Activated T-cell treated with anti-CD3 and anti-CD28 coated beads for 1 hour (primary cell): ENCODE results near the gene RXRB.
"Not testable (repeated sequence)": the region's sequence is repeated elsewhere in the genome, so short reads cannot be mapped to it uniquely, and the experiment has no call there.

ENCODE experiments used
- DNase-seq: peaks from one replicate; pipeline ENCODE4 v3.0.0-alpha.2; 2020; ENCODE audit warnings: low read depth

RXRB gene

GRCh38 chr6:33200219-33201146, at the start of gene RXRB, which contains the start of gene SLC39A7:
Gene RXRB, minus strand, starts transcription at chr6:33200665. Its CDS starts 189 bp downstream, at chr6:33200476.
Gene SLC39A7, plus strand, starts transcription at chr6:33200867. Its CDS starts 379 bp downstream, at chr6:33201246.
- DNase-seq, result peak; percentile 99

- DNase-seq, result no peak
These were observed 49.5 kb upstream of the RXRB start for GRCh38 chr6:33249732-33250630.

GRCh38 chr6:33248932-33249731, 48.7 kb upstream of the RXRB start:
- peak; percentile 90 for DNase-seq

- DNase-seq, result no peak
These were observed 48.1 kb upstream of the RXRB start for GRCh38 chr6:33248643-33248931.

- peak; percentile 90 for DNase-seq
These were observed 47.6 kb upstream of the RXRB start for GRCh38 chr6:33247977-33248642.

- DNase-seq, result no peak
These were observed 43.0 kb upstream of the RXRB start for GRCh38 chr6:33243476-33243875.

GRCh38 chr6:33241968-33242367, 41.5 kb upstream of the RXRB start:
- no peak for DNase-seq

GRCh38 chr6:33237741-33238140, 37.3 kb upstream of the RXRB start:
- no peak for DNase-seq

GRCh38 chr6:33236852-33237251, 36.4 kb upstream of the RXRB start:
- no peak for DNase-seq

- no peak for DNase-seq
These were observed 35.9 kb upstream of the RXRB start for GRCh38 chr6:33236328-33236727.

GRCh38 chr6:33235221-33235634, 34.8 kb upstream of the RXRB start:
- no peak for DNase-seq

- DNase-seq, result not testable (repeated sequence)
These were observed 26.1 kb upstream of the RXRB start for GRCh38 chr6:33226503-33227120.

- no peak for DNase-seq
These were observed 17.2 kb upstream of the RXRB start for GRCh38 chr6:33217681-33218080.

GRCh38 chr6:33217246-33217645, 16.8 kb upstream of the RXRB start:
- DNase-seq, result no peak

- no peak for DNase-seq
These were observed 15.7 kb upstream of the RXRB start for GRCh38 chr6:33216117-33216649.

GRCh38 chr6:33215271-33216116, 15.0 kb upstream of the RXRB start:
- DNase-seq, result no peak

GRCh38 chr6:33213989-33214335, 13.5 kb upstream of the RXRB start:
- no peak for DNase-seq

GRCh38 chr6:33213166-33213988, 12.9 kb upstream of the RXRB start:
- no peak for DNase-seq

- no peak for DNase-seq
These were observed 12.3 kb upstream of the RXRB start for GRCh38 chr6:33212857-33213165.
